HS-27A (cell line): Measurements from ENCODE around the gene RCAN2.

ENCODE experiments used
- DNase-seq: peaks from one replicate; pipeline ENCODE4 v3.0.0-alpha.2; 2012; ENCODE audit warnings: low read depth, missing footprints

Gene RCAN2

GRCh38 chr6:46290421-46291274 lies 200.6 kb downstream of the RCAN2 start:
- DNase-seq = no peak

- DNase-seq = no peak
Measured at GRCh38 chr6:46289898-46290297, 201.4 kb downstream of the RCAN2 start.

GRCh38 chr6:46288835-46289234 lies 202.4 kb downstream of the RCAN2 start:
- no peak for DNase-seq

GRCh38 chr6:46287681-46288080 lies 203.6 kb downstream of the RCAN2 start:
- no peak for DNase-seq

- no peak for DNase-seq
Measured at GRCh38 chr6:46287043-46287442, 204.2 kb downstream of the RCAN2 start.

GRCh38 chr6:46284475-46284874 lies 206.8 kb downstream of the RCAN2 start:
- no peak for DNase-seq

GRCh38 chr6:46281110-46281509 lies 210.1 kb downstream of the RCAN2 start:
- DNase-seq = no peak

GRCh38 chr6:46279874-46280273 lies 211.4 kb downstream of the RCAN2 start:
- no peak for DNase-seq

- no peak for DNase-seq
Measured at GRCh38 chr6:46276576-46277142, 214.6 kb downstream of the RCAN2 start.

- DNase-seq = no peak
Measured at GRCh38 chr6:46274502-46274901, 216.7 kb downstream of the RCAN2 start.

- no peak for DNase-seq
Measured at GRCh38 chr6:46273911-46274310, 217.3 kb downstream of the RCAN2 start.

GRCh38 chr6:46271728-46272127 lies 219.5 kb downstream of the RCAN2 start:
- no peak for DNase-seq

GRCh38 chr6:46271107-46271506 lies 220.1 kb downstream of the RCAN2 start:
- no peak for DNase-seq

- DNase-seq = no peak
Measured at GRCh38 chr6:46270336-46270735, 220.9 kb downstream of the RCAN2 start.

- DNase-seq = no peak
Measured at GRCh38 chr6:46269447-46270229, 221.6 kb downstream of the RCAN2 start.

- DNase-seq = no peak
Measured at GRCh38 chr6:46267515-46267914, 223.7 kb downstream of the RCAN2 start.

- DNase-seq = no peak
Measured at GRCh38 chr6:46265373-46265772, 225.9 kb downstream of the RCAN2 start.

GRCh38 chr6:46263707-46264086 lies 227.6 kb downstream of the RCAN2 start:
- DNase-seq = no peak

GRCh38 chr6:46262928-46263706 lies 228.1 kb downstream of the RCAN2 start:
- DNase-seq = no peak

- no peak for DNase-seq
Measured at GRCh38 chr6:46258249-46258648, 233.0 kb downstream of the RCAN2 start.

- DNase-seq = no peak
Measured at GRCh38 chr6:46255528-46255927, 235.7 kb downstream of the RCAN2 start.

- DNase-seq = no peak
Measured at GRCh38 chr6:46254946-46255345, 236.3 kb downstream of the RCAN2 start.
